ENCODE measurements around the gene GPATCH1.

GPATCH1 gene

GRCh38 chr19:33175886-33176669 lies 95.1 kb downstream of the GPATCH1 start (continued):
- no peak for TF ChIP-seq ZNF707 (tag by site-specific recombination; IDR thresholded peaks at IDR 0.05)
- peak; percentile 36; the same call in 1 of the 2 replicates for TF ChIP-seq ZNF398 (tag by site-specific recombination; IDR thresholded peaks at IDR 0.05)
- TF ChIP-seq ZNF692 (tag by site-specific recombination; IDR thresholded peaks at IDR 0.05), result peak; percentile 42
- TF ChIP-seq CTCF (tag by site-specific recombination; IDR thresholded peaks at IDR 0.05), result peak; percentile 63
- 0 out of 2 replicates have a peak, but pooled peaks have one; percentile 41 for TF ChIP-seq BCL11A (tag by site-specific recombination; IDR thresholded peaks at IDR 0.05; ENCODE audit: low read depth)
- TF ChIP-seq ZBTB7A (tag by site-specific recombination; IDR thresholded peaks at IDR 0.05; ENCODE audit: low read depth), result 0 out of 2 replicates have a peak, but pooled peaks have one; percentile 57
- TF ChIP-seq PATZ1 (tag by site-specific recombination; IDR thresholded peaks at IDR 0.05), result peak; percentile 29; the same call in 1 of the 2 replicates
- 0 out of 2 replicates have a peak, but pooled peaks have one; percentile 10 for TF ChIP-seq GLIS2 (tag by site-specific recombination; IDR thresholded peaks at IDR 0.05)

GRCh38 chr19:33176670-33177416 lies 95.9 kb downstream of the GPATCH1 start:
- ChIA-PET CTCF (interaction anchor here (0.6 to 13.1 kb wide), 22 partner anchors 9 to 1309 kb away, joined by 3 to 154 read pairs (median 5); partner anchors contain the start of gene LRP3), POLR2A (interaction anchor here (0.5 to 3.0 kb wide), 36 partner anchors 7 to 502 kb away, joined by 3 to 43 read pairs (median 4); partner anchors contain the start of genes ANKRD27, CEBPA, CEBPG and CEP89)
- no peaks in the 10 kb centered on the region for H3K9me3 ChIP-seq (ENCODE audit: control insufficient read depth, insufficient read depth, low read depth, low read length)
- peaks cover 0 to 5% of the 10 kb centered on the region in 2 experiments; a peak in 1 of 3 replicates for H3K36me3 ChIP-seq (ENCODE audit: control insufficient read depth in 2 of 2, insufficient read depth in 1 of 2, low read length in 2 of 2)
- H3K4me3 ChIP-seq (ENCODE audit: low read depth, low read length), result peak overlapping the region; percentile 59
- peak overlapping the region; percentile 88 for H3K27ac ChIP-seq (ENCODE audit: extremely low read depth, low read depth, low read length)
- peaks cover 20% of the 10 kb centered on the region for H3K4me1 ChIP-seq (ENCODE audit: control insufficient read depth, insufficient read depth, low read length)
- TF ChIP-seq SETDB1 (IDR thresholded peaks at IDR 0.05; ENCODE audit: insufficient read length, low read length) (no peak), ZNF660 (tag by site-specific recombination; IDR thresholded peaks at IDR 0.05) (peak; percentile 98), ZNF140 (tag by site-specific recombination; IDR thresholded peaks at IDR 0.05) (no peak), INSM2 (tag by site-specific recombination; IDR thresholded peaks at IDR 0.05) (peak; percentile 85), ZFP41 (tag by site-specific recombination; IDR thresholded peaks at IDR 0.05; ENCODE audit: borderline replicate concordance) (no peak), SP7 (tag by site-specific recombination; IDR thresholded peaks at IDR 0.05) (peak; percentile 95), ZNF639 (tag by site-specific recombination; IDR thresholded peaks at IDR 0.05) (peak; percentile 95), ZNF398 (tag by site-specific recombination; IDR thresholded peaks at IDR 0.05) (no peak), ZNF701 (tag by site-specific recombination; IDR thresholded peaks at IDR 0.05) (no peak), ZBTB44 (tag by site-specific recombination; IDR thresholded peaks at IDR 0.05) (peak; percentile 84; the same call in 1 of the 2 replicates), TRIM28 (IDR thresholded peaks at IDR 0.05; ENCODE audit: borderline replicate concordance, low read length) (no peak; the same call in 1 of the 2 replicates)
